HEK293 (cell line): ENCODE results near the gene TNFRSF6B.
A peak's percentile ranks its signal among the peaks of the same experiment; 100 is the strongest.

Experiments
- CTCF ChIA-PET: fragments of 350-600 bp; formaldehyde crosslinking; extraction: SDS; loops from one replicate; lab custom pipeline; 2021; ENCODE audit warnings: antibody characterized with exemption; lab: Yijun Ruan, JAX
- POLR2A ChIA-PET: fragments of 300-600 bp; formaldehyde crosslinking; extraction: SDS; loops from one replicate; lab custom pipeline; 2020; ENCODE audit warnings: antibody characterized with exemption, inconsistent platforms; lab: Yijun Ruan, JAX
- H3K27ac ChIP-seq: fragments of 200-500 bp; sonication (Bioruptor generic); 2 replicates; pipeline ENCODE4 v1.5.1; 2014; ENCODE audit warnings: low read depth, low read length, control low read depth, inconsistent platforms; ENCODE audit errors: extremely low read depth
- H3K36me3 ChIP-seq, 2 experiments: fragments of 200-500 bp in 1 of 2; sonication (Bioruptor generic) in 1 of 2; 1 replicate in 1 of 2; 2 replicates in 1 of 2; pipeline ENCODE4 v1.5.1; 2014 to 2017; ENCODE audit warnings: inconsistent platforms in 2 of 2, low read length in 2 of 2; ENCODE audit not compliant: control insufficient read depth in 2 of 2, insufficient read depth in 1 of 2
- H3K4me1 ChIP-seq: fragments of 200-500 bp; sonication (Bioruptor generic); 2 replicates; pipeline ENCODE4 v1.5.1; 2014; ENCODE audit warnings: mild to moderate bottlenecking, low read length, inconsistent platforms; ENCODE audit not compliant: control insufficient read depth, insufficient read depth
- H3K4me3 ChIP-seq: 2 replicates; pipeline ENCODE4 v1.5.1; 2011; ENCODE audit warnings: low read depth, mild to moderate bottlenecking, control low read depth, low read length, moderate library complexity
- H3K9me3 ChIP-seq: fragments of 200-500 bp; sonication (Bioruptor generic); 2 replicates; pipeline ENCODE4 v1.5.1; 2014; ENCODE audit warnings: low read depth, low read length, inconsistent platforms; ENCODE audit not compliant: control insufficient read depth, insufficient read depth
- EGR2 ChIP-seq: fragments of 450-650 bp; formaldehyde crosslinking; IDR thresholded peaks from 2 replicates; pipeline ENCODE4 v1.5.1; 2016; ENCODE audit warnings: low read depth, missing biosample characterization, missing genetic modification characterization
- INSM2 ChIP-seq: fragments of 450-650 bp; formaldehyde crosslinking; IDR thresholded peaks from 2 replicates; pipeline ENCODE4 v1.5.1; 2016; ENCODE audit warnings: missing biosample characterization, missing genetic modification characterization
- KLF10 ChIP-seq: fragments of 450-650 bp; IDR thresholded peaks from 2 replicates; pipeline ENCODE4 v1.5.1; 2018; ENCODE audit warnings: missing biosample characterization, mild to moderate bottlenecking, missing genetic modification characterization
- PBX3 ChIP-seq: sonication (generic); formaldehyde crosslinking; IDR thresholded peaks from 2 replicates; pipeline ENCODE4 v1.8.1; 2022; ENCODE audit warnings: mild to moderate bottlenecking, moderate library complexity, missing genetic modification reagents
- REPIN1 ChIP-seq: fragments of 450-650 bp; formaldehyde crosslinking; IDR thresholded peaks from 2 replicates; pipeline ENCODE4 v1.5.1; 2017; ENCODE audit warnings: missing biosample characterization, missing genetic modification characterization, low read depth
- TCF7L2 ChIP-seq: IDR thresholded peaks from 2 replicates; pipeline ENCODE4 v1.6.1; 2011; ENCODE audit warnings: low read depth, mild to moderate bottlenecking, inconsistent platforms, low read length, moderate library complexity, borderline replicate concordance
- ZBTB1 ChIP-seq: fragments of 450-650 bp; formaldehyde crosslinking; IDR thresholded peaks from 2 replicates; pipeline ENCODE4 v1.5.1; 2016; ENCODE audit warnings: missing biosample characterization, missing genetic modification characterization
- ZBTB21 ChIP-seq: fragments of 450-650 bp; formaldehyde crosslinking; IDR thresholded peaks from 2 replicates; pipeline ENCODE4 v1.5.1; 2017; ENCODE audit warnings: missing biosample characterization, missing genetic modification characterization
- ZFP41 ChIP-seq: fragments of 450-650 bp; formaldehyde crosslinking; IDR thresholded peaks from 2 replicates; pipeline ENCODE4 v1.5.1; 2016; ENCODE audit warnings: missing biosample characterization, missing genetic modification characterization, borderline replicate concordance
- ZNF132 ChIP-seq: fragments of 450-650 bp; formaldehyde crosslinking; IDR thresholded peaks from 2 replicates; pipeline ENCODE4 v1.5.1; 2017; ENCODE audit warnings: missing biosample characterization, missing genetic modification characterization, borderline replicate concordance
- ZNF138 ChIP-seq: fragments of 450-650 bp; formaldehyde crosslinking; IDR thresholded peaks from 2 replicates; pipeline ENCODE4 v1.5.1; 2016; ENCODE audit warnings: missing biosample characterization, missing genetic modification characterization, borderline replicate concordance
- ZNF2 ChIP-seq: fragments of 450-650 bp; formaldehyde crosslinking; IDR thresholded peaks from 2 replicates; pipeline ENCODE4 v1.5.1; 2016; ENCODE audit warnings: missing biosample characterization, missing genetic modification characterization
- ZNF341 ChIP-seq: fragments of 450-650 bp; formaldehyde crosslinking; IDR thresholded peaks from 2 replicates; pipeline ENCODE4; 2016; ENCODE audit warnings: low read depth, missing biosample characterization, missing genetic modification characterization
- ZSCAN16 ChIP-seq: fragments of 450-650 bp; formaldehyde crosslinking; IDR thresholded peaks from 2 replicates; pipeline ENCODE4 v1.5.1; 2016; ENCODE audit warnings: missing biosample characterization, missing genetic modification characterization
- TF ChIP-seq, protein P1 (sequence below): fragments of 450-650 bp; formaldehyde crosslinking; IDR thresholded peaks from 2 replicates; pipeline ENCODE4 v1.5.1; 2016; ENCODE audit warnings: missing biosample characterization, missing genetic modification characterization

TNFRSF6B gene

DNA sequence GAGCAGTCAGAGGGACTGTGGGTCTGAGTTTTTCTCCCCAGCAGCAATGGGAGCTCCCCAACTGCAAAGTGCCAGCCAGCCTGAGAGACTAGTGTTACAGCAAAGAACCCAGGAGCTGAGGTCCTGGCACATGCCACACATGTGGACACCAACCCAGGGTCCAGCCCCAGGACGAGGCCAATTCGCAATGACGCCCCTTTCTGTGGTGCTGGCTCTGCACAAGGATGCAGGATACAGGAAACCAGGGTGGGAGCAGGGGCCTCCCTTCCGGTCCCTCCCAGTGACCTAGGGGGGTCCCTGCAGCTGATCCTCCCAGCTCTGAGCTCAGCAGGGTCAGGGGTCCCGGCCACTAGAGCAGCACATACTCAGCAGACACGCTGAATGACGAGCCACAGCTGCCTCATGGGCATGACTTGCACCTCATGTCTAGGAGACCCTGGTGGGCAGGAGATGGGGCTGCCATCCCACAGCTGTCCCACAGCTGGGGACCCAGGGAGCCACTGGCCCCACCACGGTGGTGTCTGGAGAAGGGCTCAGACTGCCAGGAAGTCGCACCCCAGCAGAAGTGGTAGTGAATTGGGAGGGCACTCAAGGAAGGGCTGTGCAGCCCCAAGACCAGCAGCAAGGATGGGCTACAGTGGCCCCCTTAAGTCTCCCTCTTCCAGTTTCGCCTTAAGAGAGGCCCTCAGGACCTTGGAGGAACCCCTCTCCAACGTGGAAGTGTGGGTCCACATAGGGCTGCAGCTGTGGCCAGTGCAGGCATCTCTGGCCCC is 7.7 kb downstream of the TNFRSF6B start:
- CTCF ChIA-PET: no interaction called here
- no peak for TF ChIP-seq ZNF138 (tag by site-specific recombination)
- TF ChIP-seq ZNF132 (tag by site-specific recombination): no peak
- TF ChIP-seq PBX3 (CRISPR knock-in tag): no peak
- no peak for TF ChIP-seq ZSCAN16 (tag by site-specific recombination)
- no peak for TF ChIP-seq ZNF2
- TF ChIP-seq REPIN1 (tag by site-specific recombination): no peak
- no peak for TF ChIP-seq TCF7L2
- no peak for TF ChIP-seq ZBTB21 (tag by site-specific recombination)
- no peak for TF ChIP-seq ZNF341 (tag by site-specific recombination)
- TF ChIP-seq ZBTB1 (tag by site-specific recombination): no peak
- no peak for TF ChIP-seq EGR2 (tag by site-specific recombination)
- 0 out of 2 replicates have a peak, but pooled peaks cover 3% of the 10 kb centered on the region for H3K4me1 ChIP-seq

GRCh38 chr20:63704749-63705117 is 8.3 kb downstream of the TNFRSF6B start:
- POLR2A ChIA-PET: no interaction called here
- Histone ChIP-seq H3K9me3 (no peaks in the 10 kb centered on the region), H3K4me1 (0 out of 2 replicates have a peak, but pooled peaks cover 3% of the 10 kb centered on the region), H3K4me3 (no peak overlapping the region)
- CTCF ChIA-PET: no interaction called here
- TF ChIP-seq, protein P1, sequence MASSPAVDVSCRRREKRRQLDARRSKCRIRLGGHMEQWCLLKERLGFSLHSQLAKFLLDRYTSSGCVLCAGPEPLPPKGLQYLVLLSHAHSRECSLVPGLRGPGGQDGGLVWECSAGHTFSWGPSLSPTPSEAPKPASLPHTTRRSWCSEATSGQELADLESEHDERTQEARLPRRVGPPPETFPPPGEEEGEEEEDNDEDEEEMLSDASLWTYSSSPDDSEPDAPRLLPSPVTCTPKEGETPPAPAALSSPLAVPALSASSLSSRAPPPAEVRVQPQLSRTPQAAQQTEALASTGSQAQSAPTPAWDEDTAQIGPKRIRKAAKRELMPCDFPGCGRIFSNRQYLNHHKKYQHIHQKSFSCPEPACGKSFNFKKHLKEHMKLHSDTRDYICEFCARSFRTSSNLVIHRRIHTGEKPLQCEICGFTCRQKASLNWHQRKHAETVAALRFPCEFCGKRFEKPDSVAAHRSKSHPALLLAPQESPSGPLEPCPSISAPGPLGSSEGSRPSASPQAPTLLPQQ (tag by site-specific recombination): peak; percentile 55
- TF ChIP-seq INSM2 (tag by site-specific recombination): no peak
- TF ChIP-seq, all 188 proteins: peak for 1
- Histone ChIP-seq H3K36me3 (peaks cover 7 to 52% of the 10 kb centered on the region in 2 experiments; a peak in 2 of 3 replicates), H3K27ac (no peak overlapping the region)

More for the DNA sequence above, 7.7 kb downstream of the TNFRSF6B start:
- Histone ChIP-seq H3K27ac (no peak overlapping the region), H3K36me3 (peaks cover 1 to 47% of the 10 kb centered on the region in 2 experiments; a peak in 2 of 3 replicates), H3K9me3 (no peaks in the 10 kb centered on the region), H3K4me3 (no peak overlapping the region)
- POLR2A ChIA-PET: no interaction called here

GRCh38 chr20:63705232-63706026 is 9.0 kb downstream of the TNFRSF6B start:
- 0 out of 2 replicates have a peak, but pooled peaks cover 3% of the 10 kb centered on the region for H3K4me1 ChIP-seq
- POLR2A ChIA-PET: interaction anchor here (1.2 to 3.3 kb wide), 2 partner anchors 8 to 35 kb away, joined by 3 to 13 read pairs; no protein-coding TSS in a partner anchor
- CTCF ChIA-PET: interaction anchor here (0.7 kb wide), 1 partner anchor 33 kb away, joined by 3 read pairs; no protein-coding TSS in a partner anchor
- TF ChIP-seq ZFP41 (tag by site-specific recombination): no peak
- TF ChIP-seq KLF10 (tag by site-specific recombination): no peak
- TF ChIP-seq, all 188 proteins: peak for 0
- Histone ChIP-seq H3K27ac (no peak overlapping the region), H3K4me3 (no peak overlapping the region), H3K36me3 (peaks cover 12 to 53% of the 10 kb centered on the region in 2 experiments), H3K9me3 (no peaks in the 10 kb centered on the region)
